NAMALWA (cell line): ENCODE results near the gene PLSCR4.

Experiments
- DNase-seq: peaks from one replicate; pipeline ENCODE4 v3.0.0-alpha.2; 2015; ENCODE audit warnings: low spot score

PLSCR4 gene

GRCh38 chr3:146160964-146161662 lies 89.8 kb downstream of the PLSCR4 start, which contains the start of gene PLOD2:
Gene PLOD2, minus strand, starts transcription at chr3:146161184. Its CDS starts 195 bp downstream, at chr3:146160989.
- no peak for DNase-seq

- DNase-seq: no peak
Measured at GRCh38 chr3:146160321-146160963, 90.5 kb downstream of the PLSCR4 start.

GRCh38 chr3:146159616-146160320 lies 91.1 kb downstream of the PLSCR4 start:
- no peak for DNase-seq

- DNase-seq: no peak
Measured at GRCh38 chr3:146159037-146159436, 91.9 kb downstream of the PLSCR4 start.

GRCh38 chr3:146157325-146158060 lies 93.4 kb downstream of the PLSCR4 start:
- no peak for DNase-seq

- no peak for DNase-seq
Measured at GRCh38 chr3:146156666-146157314, 94.1 kb downstream of the PLSCR4 start.

GRCh38 chr3:146156095-146156494 lies 94.8 kb downstream of the PLSCR4 start:
- no peak for DNase-seq

GRCh38 chr3:146154995-146155394 lies 95.9 kb downstream of the PLSCR4 start:
- no peak for DNase-seq

- no peak for DNase-seq
Measured at GRCh38 chr3:146154316-146154715, 96.6 kb downstream of the PLSCR4 start.

- DNase-seq: no peak
Measured at GRCh38 chr3:146153429-146153828, 97.5 kb downstream of the PLSCR4 start.

- DNase-seq: no peak
Measured at GRCh38 chr3:146152834-146153233, 98.1 kb downstream of the PLSCR4 start.

GRCh38 chr3:146148468-146148931 lies 102.4 kb downstream of the PLSCR4 start:
- no peak for DNase-seq

GRCh38 chr3:146145642-146146041 lies 105.3 kb downstream of the PLSCR4 start:
- no peak for DNase-seq

- DNase-seq: no peak
Measured at GRCh38 chr3:146142757-146143156, 108.1 kb downstream of the PLSCR4 start.
